Umbilical cord (tissue), 2 donors: ENCODE measurements around the gene RAMACL. TPM values are rescaled to one million over a fixed set of nuclear protein-coding genes. Genes with fewer than 3 reads are reported as not detected.
"Not testable (repeated sequence)": the region's sequence is repeated elsewhere in the genome, so short reads cannot be mapped to it uniquely, and the experiment has no call there.

Source experiments
- DNase-seq: peaks from one replicate; pipeline ENCODE4 v3.0.0-alpha.2; 2015; ENCODE audit warnings: low spot score
- total RNA-seq: library from RNA; depleted of rRNA; stranded (reverse); fragments of >200 nt; gene quantifications from one replicate; pipeline ENCODE4 v1.2.3, GENCODE V29; 2014; ENCODE audit warnings: low replicate concordance; ENCODE audit not compliant: insufficient read depth

Gene RAMACL
- total RNA-seq, 1 donor from 2014 or later: 13.2 TPM

DNA sequence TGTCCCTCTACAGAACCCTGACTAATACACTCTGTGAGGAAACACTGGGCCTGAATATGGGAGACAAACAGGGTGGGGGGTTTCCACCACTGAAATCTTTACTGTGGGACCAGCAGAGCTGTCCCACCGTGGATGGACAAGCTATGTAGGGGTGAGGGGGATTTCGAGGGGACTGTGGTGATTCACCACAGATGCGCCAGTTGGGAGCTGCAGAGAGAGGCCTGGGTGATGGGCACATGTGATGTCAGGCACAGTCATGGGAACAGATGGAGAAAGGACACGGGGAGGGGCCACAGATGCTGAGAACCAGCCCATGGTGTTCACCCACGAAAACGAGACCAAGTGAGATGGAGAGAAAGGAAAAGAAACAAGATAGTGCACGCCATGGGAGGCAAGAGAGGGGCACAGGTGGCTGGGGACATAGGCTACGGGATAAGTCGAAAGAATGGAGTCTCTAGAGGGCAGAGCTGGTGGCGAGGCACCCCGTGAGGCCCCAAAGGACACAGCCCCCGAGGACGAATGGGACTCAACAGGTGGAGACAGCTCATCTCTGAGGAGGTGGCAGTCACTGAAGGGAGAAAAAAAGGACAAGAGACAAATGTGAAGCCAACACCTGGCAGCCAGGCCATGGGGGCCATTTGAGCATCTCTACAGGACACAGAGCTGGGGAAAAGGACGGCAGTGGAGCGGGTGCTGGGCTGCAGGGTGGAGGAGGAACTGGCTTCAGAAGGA, 10.5 kb upstream of the RAMACL start:
- no peak for DNase-seq

DNA sequence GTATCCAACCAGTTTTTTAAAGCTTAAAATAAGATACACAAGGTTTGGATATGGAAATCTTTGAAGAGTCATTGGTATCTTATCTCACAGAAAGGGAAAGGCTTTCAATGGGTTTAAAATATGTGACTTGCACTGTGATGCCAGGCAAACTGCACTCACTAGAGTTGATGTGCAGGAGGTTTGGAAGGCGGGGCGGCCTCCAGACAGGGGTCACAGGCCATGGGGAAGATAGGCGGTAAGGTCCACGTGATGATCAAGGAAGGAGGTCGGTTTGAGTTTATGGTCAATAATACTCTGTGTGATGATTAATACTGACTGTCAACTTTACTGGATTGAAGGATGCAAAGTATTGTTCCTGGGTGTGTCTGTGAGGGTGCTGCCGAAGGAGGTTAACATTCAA, 9.5 kb upstream of the RAMACL start:
- DNase-seq: no peak

DNA sequence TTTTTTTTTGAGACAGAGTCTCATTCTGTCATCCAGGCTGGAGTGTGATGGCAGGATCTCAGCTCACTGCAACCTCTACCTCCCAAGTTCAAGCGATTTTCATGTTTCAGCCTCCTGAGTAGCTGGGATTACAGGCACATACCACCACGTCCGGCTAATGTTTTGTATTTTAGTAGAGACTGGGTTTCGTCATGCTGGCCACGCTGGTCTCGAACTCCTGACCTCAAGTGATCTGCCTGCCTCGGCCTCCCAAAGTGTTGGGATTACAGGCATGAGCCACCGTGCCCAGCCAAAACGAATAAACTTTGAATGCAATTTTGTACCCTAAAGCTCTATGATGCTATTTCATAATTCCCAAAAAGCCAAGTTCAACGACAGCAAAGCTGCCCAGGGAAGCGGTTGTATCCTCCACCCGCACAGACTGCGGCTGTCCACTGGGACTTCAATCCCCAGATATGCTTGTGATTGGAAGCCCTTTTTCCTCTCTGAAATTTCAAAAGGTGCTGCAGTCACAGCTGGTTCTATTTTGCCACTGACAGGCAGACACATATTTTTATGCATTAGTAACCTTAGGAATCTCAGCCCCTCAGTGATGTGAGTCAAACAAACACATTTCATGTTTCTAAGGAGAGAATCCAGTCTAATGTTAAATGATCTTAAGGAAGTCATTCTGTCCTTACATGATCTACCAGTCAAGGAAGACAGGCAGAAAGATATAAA, 8.7 kb upstream of the RAMACL start:
- peak; percentile 36 for DNase-seq

DNA sequence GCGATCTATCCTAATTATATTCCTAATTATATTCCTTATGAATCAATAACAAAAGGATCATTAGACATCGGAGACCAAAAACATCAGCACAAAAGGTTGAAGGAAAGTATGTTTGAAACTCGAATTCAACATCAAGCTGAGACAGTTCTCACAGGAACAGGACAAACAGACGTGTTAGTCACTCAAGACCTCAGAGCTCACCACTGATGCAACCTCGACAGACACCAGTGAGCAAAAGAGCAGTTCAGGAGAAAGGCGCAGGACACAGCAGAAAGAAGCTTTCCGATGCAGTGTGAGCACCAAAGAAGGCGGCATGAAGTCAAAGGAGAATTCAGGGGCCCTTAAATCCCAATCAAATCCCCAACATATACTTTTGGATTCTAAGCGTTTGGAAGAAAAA, 6.3 kb upstream of the RAMACL start:
- DNase-seq: no peak

DNA sequence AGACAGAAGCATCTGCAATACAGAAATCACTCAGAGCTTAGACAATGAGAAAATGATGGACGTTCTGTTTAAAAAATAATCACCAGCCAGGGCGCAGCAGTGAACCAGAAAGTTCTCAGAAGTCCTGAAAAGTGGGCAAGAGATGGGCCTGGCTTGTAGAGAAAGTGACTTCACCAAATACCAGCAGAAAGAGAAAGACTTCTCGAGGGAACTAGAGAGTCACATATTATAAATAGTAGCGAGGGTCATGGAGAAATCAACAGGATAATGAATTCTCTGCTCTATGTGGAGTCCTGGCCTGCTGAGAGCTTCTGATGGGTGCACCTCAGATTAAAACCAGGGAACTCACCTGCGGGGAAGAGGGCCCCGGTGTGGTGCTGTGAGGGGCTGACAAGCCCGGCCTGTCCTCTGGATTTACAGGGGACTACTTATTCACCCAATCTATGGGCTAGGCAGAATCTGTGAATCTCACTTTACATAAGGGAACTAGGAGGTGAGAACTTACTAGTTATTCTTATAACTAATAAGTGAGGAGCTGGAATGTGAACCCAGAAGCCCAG, 5.6 kb upstream of the RAMACL start:
- DNase-seq: no peak

DNA sequence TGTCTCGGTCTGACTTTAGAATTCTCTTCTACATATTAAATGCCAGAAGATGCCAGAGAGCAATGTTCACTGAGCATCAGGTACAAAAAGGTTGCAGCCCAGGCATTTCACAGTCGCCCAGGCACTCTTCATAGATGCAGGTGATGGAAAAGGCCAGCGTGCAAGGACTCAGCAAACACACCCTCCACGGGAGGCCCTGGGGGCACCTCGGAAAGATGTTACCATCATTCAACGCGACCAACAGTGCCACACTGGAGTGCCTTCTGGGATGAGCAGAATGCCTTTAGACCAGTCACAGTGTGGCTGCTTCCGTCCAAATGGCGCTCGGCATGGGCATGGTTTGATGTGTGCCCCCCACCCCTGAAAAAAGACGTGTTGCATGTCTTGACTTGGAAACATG, 4.5 kb upstream of the RAMACL start:
- DNase-seq: no peak

DNA sequence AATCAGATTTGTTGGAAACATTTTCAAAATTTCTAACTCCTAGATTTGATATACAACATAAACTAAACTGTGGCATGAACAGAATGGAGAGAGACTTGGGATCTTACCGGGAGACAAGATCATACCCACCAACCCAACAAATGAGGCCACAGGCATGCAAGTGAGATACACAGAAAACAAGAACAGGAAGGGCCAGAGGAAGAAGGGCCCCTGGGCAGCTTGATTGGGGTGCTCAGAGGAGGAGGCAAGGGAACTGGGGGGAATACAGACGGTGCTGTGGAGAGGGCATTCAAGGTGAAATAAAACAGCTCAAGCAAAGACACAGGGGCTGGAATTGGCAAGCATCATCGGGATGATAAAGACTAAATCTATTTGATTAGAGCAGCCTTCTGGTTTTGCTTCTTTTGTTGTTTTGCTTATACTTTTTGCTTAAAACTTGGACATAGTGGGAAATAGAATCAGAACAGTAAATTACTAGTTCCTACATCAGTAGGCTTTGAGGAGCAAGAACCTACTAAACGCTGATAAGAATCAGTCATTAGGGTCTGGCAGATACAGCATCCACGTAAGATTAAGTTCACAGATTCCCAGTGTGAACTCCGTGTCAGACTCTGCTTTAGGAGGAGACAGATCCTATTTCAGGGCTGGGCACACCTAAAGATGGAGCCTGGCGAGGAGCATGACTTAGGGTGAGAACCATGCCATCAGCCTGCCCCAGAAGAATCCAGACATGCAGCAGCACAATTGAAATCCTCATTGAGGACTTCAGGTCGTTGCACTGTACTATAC, 3.5 kb upstream of the RAMACL start:
- DNase-seq: no peak

DNA sequence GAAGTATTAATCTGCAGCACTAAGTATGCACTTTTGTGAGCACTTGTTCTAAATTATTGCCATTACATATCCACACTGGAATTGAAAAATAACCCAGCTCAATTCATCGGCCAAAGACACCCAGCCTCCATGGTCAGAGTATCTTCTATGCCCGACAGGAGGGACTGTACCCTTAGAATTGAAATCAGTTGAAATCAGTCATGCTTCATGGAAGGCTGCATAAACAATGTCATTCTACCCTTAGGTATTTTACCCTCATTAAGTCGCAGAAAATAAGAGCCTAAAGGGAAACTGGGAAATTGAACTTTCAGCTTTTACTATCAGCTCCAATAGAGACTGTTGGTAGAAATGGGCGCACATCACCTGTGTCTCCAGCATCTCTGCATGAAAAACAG, 2.9 kb upstream of the RAMACL start:
- DNase-seq: no peak

DNA sequence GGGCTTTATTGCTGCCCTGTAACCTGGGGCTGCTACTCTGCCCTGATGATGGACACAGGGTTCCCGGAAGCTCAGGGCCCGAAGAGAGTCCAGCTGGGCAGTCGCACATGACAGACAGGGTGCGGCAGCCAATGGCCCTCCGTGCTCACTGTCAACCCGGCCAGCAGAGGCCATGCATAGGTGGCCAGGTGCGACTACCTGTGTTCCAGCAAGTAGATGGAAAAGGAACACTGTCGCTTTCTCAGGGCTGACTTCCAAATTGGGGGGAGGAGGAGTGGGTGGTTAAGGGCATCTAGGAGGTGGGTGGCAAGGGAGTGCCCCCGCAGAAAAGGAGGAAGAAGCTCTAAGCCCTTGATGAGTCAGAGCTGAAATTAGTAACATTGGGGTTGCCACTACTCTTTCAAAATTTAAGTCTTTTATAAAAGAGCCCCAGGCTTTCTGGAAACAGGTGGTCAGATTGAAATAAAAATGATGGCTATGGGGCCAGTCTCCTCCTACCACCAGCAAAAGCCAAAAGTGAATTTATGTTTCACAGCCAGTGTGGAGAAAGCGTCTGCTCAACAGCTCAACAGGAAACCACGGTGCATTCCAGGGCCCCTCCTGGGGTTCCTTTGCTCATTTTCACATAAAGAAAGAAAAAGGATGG, 2.3 kb upstream of the RAMACL start:
- DNase-seq: no peak

DNA sequence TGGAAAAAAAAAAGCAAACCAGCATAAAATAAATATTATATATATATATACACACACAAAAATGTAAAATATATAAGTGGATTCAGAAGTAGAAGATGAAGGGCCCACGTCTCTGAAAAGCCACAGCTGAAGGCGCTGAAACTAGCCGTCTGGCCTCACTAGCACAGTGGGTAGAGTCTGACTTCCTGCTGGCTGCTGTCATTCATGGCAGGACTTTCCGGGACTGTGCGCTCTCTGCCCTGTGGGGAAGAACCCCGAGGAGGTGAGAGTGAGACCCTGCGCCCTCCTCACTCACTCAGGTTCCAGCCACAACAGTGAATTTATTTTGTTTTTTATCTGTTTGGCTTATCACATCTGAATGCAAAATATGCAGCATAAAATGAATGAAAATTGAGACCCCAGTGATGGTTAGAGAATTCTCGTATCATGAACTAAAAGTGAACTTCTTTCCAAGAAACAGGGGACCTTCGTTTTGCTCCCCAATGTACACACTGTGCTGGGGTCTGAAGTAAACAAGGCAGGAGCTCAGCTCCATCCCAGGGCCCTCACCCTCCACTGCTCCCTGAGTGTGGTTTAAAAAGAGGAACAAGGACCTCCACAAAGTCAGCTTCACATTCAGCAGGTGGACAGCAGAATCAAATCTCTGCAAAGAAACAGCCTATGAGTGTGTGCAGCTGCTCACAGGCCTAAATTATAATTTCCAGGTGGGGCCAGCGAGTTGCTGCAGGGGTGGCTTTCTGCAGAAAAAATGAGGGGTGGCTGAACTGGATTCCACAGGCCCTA, 1.3 kb upstream of the RAMACL start:
- no peak for DNase-seq

DNA sequence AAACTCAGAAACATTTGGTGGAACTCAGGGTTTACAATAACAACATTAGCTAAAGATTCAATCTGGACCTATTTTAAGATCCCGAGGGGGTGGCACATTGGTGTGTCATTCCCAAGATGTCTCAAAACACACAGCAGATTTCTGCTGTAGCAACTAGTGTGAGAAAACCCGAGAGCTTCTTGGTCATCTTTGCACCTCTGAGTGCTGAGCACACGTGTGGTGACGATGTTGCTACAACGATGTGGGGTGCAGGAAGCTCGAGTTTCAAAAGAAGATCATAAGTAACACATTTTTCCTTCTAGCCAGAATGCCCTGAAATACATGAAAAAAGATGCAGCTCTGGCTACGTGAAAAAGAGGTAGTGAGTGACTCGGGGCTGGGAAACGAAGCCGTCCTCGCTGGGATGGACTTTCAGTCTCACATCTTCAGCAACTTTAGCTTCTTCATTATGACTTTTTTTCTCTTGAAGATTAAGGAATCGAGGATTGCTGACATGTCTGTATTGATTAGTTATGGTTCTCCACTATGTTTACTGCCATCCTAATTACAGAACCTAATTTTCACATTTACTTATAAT, 1.5 kb downstream of the RAMACL start:
- no peak for DNase-seq

DNA sequence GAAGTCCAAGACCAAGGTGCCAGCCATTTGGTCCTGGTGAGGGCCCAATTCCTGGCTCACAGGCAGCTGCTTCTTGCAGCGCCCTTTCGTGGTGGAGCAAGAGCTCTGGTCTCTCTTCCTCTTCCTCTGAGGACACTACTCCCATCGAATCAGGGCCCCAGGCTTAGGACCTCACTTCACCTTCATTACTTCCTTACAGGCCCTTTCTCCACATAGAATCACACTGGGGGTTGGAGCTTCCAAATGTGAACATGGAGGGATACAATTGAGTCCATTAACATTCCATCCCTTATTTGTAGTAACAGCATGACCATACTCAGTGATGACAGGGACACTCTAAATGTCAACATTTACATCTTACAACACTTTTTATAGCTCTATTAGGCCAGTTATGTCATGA, 2.3 kb downstream of the RAMACL start:
- DNase-seq: no peak

DNA sequence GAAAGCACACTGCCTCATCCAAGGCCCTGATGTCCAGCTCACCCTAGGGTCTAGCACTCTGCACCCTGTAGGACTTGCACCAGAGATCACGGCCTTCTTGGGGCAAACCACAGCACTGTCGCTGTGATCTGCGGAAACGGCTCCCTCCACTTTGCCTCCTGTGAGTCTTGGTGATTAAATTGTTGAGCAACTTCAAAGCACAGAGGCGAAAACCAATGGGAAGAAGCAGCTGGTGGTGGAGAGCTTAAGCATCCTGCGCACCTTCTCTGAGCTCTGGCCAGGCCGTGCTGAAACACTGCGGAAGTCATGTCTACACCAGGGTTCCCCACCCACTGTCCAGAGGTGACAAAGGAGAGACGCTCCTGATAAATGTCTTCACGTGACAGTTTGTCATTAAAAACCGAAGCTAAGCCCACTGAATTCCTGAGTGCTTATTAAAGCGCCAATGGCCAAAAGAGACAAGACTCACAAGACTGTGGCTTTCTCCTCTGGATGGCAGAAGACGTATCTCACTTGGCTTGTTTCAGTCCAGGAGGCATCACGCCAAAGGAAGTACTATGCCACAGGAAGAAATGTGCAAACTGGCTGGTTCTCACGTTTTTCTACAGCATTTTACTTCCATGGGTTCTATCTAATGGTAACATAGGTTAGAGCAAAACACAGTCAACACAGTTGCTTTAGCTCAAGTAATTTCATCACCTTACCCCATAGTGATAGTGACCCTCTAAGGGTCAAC, 3.1 kb downstream of the RAMACL start:
- no peak for DNase-seq

DNA sequence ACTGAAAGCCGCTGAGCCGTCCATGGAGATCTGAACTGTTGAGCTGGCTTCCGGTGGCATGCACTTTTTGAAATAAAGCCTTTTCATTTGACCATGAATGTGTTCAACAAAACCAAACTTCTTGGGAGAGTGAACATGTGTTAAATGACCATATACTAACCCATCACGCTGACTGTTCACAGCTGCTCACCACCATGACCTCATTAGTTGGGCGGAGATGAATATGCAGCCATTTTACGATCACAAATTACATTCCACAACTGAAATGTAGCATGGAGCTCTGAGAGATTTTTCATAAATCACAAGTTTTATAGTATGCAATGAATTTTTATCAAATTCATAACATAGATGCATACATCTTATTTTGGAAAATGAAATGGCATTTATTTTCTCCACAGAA, 4.2 kb downstream of the RAMACL start:
- peak; percentile 28 for DNase-seq

DNA sequence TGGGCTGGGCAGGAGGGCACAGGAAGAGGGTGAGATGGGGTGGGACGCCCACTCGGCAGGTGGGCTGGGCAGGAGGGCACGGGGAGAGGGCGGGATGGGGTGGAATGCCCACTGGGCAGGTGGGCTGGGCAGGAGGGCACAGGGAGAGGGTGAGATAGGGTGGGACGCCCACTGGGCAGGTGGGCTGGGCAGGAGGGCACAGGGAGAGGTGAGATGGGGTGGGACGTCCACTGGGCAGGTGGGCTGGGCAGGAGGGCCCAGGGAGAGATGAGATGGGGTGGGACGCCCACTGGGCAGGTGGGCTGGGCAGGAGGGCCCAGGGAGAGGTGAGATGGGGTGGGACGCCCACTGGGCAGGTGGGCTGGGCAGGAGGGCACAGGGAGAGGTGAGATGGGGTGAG, 4.7 kb downstream of the RAMACL start:
- DNase-seq: not testable (repeated sequence)

DNA sequence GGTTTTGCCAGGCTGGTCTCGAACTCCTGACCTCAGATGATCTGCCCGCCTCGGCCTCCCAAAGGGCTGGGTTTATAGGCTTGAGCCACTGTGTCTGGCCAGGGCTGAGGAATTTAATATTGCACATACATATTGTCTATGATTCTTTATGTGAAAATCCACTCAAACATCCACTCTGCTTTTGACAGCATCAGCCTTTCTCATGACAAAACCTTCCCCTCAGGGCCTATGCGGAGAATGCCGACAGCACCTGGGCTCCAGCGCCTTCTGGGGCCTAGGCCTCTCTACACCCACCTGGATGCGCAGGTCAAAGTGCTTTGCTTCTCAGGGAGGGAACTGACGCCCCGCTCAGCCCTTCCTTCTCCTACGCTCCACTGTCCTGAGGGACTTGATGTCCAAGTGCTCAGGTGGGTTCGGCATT, 5.4 kb downstream of the RAMACL start:
- no peak for DNase-seq

DNA sequence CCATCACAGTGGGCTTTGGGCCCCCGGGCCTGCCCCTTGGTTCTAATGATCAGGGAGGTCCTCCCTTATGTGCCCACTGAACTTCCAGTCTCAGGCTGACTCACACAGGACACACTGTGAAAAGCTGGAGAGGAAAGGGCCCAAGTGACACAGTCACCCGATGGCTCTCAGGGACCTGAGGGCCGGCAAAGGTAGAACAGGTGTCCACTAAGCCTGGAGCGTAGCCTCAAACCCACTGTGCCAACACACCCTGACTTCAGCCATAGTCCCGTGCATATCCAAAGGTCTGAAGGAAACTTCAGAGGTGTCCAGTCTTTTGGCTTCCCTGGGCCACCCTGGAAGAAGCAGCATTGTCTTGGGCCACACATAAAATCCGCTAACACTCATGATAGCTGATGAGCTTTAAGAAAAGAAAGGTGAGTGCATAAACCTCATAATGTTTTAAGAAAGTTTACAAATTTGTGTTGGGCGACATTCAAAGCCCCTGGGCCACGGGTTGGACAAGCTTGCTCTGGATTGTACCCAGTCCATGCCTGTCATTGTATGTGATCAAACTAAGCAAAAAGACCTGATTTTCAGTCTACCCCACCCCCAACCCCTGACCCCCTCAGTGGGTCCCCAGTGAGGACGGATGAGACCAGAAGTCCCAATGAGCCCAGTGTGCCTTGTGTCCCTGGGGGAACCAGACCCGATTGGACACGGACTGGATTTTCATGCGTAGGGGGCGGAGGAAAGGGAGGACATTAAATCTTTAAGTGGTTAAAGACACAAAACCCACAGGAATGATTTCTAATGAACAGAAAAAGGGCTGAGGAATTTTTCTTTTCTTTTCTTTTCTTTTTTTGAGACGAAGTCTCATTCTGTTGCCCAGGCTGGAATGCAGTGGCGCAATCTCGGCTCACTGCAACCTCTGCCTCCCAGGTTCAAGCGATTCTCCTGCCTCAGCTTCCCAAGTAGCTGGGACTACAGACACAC, 6.1 kb downstream of the RAMACL start:
- no peak for DNase-seq

DNA sequence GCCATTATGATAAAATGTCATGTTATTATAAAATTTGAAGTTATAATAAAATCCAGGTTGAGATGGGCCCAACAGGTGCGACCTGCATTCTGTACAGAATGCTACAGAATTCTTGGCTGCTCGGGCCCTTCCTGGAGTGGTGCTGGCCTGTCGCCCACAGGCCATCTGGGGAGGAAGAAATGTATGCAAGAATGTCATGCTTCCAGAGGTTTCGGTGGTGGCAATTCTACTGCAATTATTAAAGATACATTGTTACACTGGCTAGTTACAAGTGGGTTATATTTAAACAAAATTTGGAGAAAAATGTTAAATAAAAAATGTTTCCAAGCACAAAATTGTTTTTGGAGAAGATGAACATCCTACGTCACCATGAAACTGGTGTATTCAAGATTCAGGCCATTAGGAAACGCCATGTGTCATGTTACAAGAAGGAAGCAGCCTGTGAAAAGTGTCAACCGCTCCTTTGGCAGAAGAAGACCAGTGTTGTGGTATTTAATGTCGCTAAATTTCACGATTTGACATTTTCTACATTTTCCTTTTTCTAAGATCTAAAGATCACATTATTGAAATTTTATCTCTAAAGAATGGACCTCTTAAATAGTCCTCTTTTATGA, 7.1 kb downstream of the RAMACL start:
- DNase-seq: no peak
